Islet of Langerhans (tissue), 1 donor: ENCODE results near the gene NHERF1.

Experiments used
- FAIRE-seq: peaks from one replicate; lab custom pipeline; 2011; peaks lifted over from hg19 to GRCh38; lab: Jason Lieb, UNC

The NHERF1 gene

DNA sequence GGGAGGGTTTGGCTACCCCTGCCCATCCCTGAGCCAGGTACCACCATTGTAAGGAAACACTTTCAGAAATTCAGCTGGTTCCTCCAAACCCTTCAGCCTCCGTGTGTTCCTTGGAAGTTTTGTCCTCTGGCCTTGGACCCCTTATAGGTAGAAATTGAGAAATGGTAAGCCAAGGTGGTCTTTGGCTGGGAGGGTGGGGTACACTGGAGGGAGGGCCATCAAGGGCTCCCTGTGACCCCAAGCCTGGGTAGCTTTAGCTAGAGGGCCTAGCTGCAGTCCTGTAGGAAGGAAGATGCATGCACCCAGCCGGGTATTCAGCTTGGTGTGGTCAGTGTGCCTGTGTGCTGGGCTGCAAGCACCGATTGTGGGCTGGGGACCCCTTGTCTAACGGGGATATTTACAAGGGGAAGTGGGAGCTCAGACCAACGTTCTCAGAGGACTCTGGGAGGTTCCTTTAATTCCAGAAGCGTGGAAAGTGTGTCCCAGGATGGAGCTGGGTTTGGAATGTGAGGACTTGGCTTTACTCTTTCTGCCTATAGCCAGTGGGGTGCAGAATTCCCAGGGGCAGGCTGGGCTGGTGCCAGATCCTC, 20.9 kb downstream of the NHERF1 start:
- no peak for FAIRE-seq

DNA sequence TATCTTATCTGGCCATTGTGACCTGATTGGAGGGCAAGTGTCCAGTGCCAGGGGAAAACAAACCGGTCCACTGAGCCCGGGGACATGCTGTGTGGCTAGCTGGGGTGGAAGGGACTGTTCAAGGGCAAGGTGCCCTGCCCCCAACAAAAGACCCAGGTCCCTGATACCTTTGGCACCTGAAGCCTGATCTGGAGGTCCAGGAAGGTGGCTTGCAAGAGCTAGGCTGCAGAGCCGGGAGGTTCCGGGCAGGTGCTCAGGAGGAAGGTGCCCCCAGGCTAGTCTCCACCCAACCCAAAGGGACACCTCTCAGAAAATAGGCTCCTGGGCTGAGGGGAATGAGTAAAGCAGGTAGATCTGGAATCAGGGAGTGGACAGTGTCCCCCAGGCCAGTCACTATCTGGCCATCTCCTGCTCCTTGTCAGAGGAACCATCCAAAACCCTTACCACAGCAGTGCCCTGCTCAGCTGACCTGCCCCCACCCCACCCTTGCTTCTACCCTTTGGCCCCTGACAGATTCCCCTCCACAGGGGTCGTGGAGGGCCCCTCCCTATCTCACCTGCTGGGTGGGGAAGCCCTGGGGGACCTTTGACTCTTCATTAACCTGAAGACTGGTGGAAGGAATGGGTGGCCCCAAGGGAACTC, 21.5 kb downstream of the NHERF1 start:
- no peak for FAIRE-seq

DNA sequence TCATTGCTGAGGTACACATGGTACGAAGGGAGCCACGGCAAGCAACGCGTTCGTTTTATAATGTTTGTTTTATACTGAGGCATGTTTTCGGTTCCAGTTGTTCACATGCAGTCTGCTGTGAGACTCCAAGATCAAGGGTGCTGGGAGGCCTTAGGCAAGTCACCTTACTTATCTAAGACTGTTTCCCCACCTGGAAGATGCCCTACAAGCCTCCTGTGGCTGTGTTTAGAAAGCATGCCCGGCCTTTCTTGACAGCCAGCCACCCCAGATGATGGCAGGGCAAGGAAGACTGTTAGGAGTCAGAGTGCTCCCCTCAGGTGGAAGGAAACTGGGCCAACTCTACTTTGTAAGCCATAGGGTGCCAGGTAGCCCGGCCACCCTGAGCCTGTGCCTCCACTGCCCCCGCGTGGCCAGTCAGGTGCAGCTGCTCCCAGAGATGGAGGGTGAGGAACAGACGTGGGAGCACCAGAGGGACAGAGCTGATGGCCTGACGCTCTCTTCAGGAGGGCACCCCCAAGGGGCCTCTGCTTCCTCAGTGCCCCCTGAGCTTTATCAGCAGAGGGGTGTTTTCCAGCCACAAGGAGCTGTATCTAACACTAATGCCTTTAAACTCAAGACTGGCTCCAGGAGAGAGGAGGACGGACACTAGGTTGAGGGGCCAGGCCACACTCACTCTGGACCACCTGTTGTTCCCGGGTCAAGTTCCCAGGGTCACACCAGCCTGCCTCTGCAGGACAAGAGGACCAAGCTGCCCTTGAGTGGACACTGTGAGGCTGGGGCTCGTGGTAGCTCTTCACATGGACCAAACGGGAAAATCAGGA, 22.3 kb downstream of the NHERF1 start:
- FAIRE-seq: no peak

DNA sequence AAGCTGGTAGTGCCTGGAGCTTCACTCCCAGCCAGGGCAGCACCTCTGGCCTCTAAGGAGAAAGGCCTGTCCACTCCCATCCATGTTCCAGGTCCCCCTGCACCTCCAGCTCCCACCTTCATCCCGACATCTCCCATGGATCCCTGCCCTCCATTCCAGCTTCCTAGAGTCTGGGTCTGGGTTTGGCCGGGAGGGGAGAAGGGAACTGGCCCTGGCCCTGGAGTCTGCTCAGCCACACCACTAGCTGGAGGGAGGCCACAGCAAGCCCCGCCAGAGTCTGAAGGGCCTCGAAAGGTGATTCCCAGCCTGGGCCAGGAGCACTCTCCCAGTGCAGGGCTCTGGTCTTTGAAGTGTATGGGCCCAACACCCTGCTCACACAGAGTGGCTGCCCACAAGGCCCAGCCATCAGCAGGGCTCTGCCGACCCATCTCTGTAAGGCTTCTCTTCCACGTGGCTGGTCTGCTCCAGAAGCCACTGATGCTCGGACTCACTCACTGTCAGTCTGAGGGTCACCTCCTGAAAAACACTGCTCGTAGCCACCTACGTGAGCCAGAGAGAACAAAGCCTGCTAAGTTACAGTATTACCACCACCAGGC, 23.0 kb downstream of the NHERF1 start:
- no peak for FAIRE-seq

DNA sequence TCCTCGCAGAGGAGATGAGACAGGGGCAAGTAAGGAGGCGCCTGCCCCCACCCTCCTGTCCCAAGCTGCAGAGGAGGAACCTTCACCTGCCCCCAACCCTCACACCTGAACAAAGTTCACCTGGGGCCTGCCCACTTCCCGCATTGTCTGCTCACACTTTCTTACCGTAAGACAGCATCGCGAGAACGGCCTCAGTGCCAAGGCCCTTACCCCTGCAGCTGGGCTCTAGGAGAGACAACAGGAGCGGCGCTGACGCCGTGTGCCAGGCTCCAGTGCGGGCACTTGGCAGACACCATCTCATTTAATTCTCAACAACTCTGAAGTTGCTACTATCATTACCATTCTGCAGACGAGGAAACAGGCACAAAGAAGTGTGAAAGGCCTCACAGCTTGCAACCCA, 23.6 kb downstream of the NHERF1 start:
- FAIRE-seq: no peak

DNA sequence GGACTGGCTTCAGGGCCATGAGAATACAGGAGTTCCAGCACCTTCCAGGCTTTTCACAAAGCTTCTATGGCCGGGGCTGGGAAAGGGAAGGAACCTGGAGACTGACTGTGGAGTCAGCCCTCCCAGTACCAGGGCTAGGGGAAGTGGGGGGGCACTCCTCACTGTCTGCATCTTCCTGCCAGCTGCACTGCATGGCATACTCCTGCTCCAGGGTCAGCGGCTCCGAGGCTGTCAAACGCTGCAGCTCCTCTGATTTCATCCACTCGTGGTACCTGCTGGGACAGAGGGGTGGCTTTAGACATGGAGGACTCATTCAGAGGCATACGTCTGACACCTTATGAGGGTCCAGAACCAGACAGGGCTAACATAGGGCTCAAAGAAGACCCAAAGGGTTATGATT, 25.0 kb downstream of the NHERF1 start:
- no peak for FAIRE-seq

DNA sequence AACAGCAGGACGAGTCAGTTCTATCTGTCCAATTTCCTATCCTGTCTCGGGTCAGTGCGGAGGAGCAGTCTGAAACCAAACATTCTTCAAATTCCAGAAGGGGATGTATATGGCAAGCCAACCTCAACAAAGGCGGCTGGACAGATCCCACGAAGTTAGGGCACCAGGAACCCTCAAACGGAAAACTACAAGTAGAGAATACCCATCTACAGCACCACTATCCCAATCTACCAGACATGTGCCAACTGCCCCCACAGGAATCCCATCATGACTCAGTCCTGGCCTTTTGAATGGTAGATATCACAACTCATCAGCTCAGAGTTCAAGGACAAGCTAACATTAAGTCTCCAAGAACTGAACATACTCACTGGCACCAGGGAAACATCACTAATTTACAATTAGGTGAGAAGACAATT, 25.5 kb downstream of the NHERF1 start:
- no peak for FAIRE-seq

DNA sequence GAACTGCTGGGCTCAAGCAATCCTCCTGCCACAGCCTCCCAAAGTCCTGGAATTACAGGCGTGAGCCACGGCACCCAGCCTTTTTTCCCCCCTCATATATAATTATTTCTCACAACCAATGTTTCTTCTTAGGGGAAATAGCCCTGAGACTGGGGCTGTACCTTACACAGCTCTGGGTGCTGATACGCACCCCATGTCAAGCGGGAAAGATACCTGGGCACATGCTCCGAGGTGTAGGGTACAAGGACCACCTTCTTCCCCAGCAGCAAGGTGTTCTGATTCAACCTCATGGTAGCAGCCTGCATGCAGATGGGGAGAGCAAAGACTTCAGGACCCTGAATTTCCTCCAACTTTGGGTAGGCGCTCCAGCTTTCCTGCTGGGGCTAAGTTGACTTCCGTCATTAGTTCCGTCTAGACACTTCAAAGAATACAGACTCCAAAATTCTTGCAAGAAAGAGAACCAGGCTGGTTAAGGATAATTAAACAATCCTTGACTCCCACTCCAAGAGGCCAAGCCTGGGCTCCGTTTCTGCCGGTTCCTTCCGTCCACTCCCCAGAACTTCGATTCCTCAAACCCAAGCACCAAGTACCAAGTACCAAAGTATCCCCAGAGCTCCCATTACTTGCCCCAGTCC, 27.1 kb downstream of the NHERF1 start:
- no peak for FAIRE-seq

DNA sequence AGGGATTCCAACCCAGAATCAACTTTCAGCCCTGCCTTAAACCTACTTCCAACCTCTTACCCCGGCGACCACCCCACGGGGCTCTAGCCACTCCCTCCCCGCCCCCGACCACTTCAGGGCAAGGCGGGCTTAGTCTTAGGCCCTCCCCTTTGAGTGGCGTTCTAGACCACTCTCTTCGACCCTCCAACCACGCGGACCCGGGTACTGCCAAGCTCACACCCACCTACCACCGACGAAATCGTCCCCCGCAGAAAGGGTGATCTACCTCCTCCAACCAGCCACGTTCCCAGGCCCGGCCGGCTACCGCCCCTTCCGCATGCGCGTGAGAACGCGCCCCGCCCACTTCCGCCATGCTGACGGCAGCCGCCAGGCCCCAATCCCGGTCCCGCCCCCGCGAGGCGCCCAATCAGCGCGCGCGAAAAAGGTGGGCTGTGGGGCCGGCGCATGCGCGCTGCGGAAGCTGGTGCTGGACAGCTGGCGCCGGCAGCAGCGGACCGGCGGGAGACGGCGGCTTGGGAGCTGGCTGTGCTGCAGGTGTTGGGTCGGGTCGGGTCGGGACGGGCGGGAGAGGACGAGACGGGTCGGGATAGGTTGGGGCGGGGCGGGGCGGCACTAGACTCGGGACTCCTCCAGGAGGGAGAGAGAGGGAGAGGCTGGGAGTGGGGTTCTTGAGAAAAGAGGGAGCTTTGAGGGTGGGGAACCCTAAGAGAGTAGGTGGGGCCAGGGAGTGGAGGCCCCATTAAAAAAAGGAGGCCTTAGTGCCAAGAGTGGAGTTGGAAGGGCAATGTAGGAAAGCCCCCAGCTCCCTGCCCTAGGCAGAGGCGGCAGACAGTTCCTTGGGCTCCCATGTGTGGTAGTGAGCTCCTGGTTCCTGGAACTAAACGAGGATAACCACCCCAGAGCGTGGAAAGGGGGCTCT, 27.9 kb downstream of the NHERF1 start, which contains the start of gene NAT9:
Gene NAT9, minus strand, starts transcription at position 302 of the 919 bp plus-strand sequence. CDS start 647 bp downstream, outside the sequence.
- no peak for FAIRE-seq

DNA sequence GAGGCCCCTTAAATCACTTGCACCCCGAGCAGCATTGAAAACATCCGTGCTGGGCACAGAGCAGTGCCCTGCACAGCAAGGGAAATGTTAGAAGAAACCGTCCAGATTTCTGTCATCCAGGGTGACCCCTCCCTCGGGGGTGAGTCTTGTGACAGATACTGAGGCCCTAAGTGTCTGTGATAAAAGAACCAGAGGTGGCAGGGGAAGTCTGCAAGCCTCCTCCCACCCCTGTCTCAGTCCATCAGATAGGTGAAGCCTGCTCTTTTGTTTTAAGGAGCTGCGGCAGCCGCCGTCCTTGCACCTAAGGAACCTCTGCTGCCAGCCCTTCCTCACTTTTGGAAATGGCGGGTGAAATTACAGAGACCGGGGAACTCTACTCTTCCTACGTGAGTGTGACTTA, 28.6 kb downstream of the NHERF1 start:
- no peak for FAIRE-seq

DNA sequence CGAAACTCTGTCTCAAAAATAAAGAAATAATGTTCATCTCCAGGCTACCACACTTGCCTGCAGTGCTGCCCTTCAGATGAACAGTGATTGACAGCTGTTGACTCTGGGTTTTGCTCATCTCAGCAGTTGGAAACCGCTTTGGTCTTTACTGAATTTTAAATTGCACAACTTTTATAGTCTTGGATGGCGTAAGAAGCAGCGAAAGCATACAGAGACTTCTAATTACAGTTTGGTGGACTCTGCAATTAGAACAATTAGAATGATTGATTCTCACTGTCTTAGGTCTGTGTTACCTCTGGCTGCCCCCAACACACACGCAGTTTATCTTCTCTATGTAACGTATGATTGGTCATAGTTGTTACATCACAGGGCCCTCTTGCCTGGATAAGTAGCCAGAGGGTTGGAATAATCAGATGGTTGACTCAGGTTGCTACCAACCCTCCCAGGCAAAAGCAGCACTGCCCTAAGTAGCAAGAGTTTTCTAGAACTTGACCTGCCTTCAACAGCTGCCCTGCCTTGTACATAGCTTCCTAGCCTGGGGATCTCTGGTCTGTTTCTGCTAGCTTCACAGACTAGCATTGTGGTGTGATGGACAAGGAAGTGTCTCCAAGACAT, 29.6 kb downstream of the NHERF1 start:
- no peak for FAIRE-seq

DNA sequence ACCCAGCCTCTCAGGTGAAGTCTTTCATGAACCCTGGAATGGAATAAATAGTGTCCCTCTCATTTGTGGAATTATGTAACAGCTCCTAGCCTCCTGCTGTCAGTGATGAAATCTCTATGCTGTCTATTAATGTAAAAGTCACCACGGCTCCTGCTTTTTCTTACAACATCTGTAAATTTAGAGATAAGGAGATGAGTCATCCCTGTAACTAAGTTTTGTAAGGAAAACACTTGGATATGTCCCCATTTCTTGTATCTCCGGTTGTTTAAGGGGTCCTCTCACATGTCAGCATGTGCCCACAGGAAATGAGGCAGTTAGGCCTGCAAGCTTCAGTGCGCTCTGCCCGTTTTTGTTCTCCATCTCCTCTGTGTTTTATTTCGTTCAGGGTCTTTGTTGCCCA, 30.5 kb downstream of the NHERF1 start:
- FAIRE-seq: no peak

DNA sequence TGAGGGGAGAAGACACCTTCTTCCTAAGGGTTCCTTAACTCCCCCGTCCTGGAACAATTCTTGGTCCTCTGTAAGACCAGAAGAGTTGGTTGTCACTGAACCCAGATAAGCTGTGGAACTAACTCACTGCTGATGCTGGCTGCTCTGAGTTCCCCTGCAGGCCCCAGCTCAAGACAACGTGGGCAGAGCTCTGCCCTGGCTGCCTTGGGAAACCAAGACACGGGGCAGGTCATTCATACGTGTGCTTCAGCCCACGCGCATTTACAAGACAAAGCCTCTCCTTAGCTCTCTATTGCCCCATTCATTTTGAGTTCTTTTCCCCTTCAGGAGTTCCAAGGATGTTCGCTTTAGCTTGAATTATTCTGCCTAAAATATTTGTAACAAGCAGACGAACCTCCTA, 31.1 kb downstream of the NHERF1 start:
- no peak for FAIRE-seq

DNA sequence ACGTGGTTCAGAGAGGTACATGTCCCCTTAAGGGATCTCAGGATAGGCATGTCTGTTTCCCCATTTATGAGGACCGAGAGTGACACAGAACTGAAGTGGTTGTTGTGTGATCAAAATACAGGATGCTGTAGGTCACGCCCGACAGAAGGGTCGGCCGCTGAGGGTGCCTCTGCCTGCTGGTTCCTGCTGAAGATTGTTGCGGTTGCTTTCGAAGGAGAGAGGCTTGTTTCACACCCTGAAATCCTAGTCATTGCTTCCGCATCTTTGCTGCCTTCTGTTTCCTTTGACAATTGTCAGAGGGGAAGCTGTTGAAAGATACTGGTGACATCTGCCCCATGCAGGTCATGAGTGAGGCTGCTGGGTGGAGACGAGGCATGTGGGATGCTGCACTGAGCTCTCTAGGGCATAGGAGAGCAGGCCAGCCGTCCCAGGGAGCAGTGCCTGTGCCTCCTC, 31.5 kb downstream of the NHERF1 start:
- no peak for FAIRE-seq

DNA sequence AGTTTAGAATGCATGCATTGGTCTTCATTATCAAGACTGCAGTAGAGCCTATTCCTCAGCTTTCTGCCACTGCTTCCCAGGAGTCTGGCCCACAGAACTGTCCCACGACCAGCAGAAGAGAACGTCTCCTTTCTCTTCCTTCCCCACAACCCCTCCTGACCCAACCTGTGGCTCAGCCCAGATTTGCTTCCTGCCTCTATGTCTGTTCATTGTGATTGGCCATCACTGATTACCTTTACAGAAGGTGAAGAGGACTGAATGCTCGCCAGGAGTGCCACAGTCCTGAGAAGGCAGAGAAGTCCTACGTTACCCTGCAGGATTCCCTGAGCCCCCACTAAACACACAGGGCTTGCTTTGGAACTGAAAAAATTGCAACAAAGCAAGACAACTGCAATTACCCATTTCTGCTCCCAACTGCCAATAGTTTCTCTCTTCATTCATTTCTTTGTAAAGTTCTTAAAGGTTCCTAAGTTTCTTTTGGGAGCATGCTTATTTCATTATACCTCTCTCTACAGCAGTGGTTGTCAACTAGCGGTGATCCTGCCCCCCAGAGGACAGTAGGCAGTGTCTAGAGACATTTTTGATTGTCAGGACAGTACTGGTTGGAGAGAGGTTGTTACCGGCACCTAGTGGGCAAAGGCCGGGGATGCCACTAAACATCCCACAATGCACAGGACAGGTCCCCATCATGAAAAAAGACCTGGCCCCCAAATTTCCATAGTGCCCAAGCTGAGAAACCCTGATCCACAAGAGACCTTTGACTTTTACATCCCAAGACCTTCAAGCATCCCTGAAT, 32.2 kb downstream of the NHERF1 start:
- no peak for FAIRE-seq

DNA sequence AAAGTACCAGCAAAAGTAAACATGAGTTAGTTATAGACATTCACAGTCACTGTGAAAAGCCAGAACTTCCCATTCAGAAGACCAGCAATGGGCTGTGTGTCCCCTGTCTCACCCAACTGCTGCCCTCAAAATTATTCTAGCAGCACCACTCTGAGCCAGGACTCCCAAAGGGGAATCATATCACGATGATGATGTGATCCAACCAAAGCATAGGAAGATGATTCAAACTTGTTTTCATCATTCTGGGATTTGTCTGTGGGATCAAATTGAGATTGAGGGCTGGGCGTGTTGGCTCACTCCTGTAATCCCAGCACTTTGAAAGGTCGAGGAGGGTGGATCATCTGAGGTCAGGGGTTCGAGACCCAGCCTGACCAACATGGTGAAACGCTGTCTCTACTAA, 34.1 kb downstream of the NHERF1 start:
- FAIRE-seq: no peak

DNA sequence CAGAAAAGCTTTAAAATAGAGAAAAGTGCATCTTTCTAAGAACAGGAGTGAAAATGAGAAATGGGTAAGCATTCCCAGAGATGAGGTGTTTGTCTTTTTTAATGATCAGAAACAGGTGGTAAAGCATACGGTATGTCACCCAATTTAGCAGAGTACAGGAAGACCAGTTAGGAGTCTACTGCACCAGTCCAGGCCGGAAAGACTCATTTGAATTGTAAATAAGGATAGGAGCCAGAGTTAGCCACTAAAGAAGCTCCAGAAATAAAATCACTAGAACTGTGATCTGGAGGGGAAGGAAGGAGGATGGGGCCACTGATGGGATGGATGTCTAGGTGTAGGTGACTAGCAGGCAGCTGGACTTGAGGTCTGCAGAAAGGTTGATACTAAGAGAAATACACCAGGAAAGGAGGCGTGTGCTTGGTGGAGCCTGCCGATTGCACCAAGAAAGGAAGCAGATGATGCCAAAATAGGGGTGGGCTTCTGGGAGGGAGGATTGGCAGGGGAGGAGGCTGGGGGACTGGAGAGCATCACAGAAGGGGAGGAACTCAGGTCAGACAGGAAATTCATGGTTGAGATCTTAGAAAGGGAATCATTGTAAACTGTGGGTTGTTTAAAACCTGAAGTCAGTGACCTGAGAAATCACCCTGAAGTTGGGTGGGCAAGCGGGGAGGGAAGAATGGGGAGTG, 35.8 kb downstream of the NHERF1 start:
- FAIRE-seq: no peak

DNA sequence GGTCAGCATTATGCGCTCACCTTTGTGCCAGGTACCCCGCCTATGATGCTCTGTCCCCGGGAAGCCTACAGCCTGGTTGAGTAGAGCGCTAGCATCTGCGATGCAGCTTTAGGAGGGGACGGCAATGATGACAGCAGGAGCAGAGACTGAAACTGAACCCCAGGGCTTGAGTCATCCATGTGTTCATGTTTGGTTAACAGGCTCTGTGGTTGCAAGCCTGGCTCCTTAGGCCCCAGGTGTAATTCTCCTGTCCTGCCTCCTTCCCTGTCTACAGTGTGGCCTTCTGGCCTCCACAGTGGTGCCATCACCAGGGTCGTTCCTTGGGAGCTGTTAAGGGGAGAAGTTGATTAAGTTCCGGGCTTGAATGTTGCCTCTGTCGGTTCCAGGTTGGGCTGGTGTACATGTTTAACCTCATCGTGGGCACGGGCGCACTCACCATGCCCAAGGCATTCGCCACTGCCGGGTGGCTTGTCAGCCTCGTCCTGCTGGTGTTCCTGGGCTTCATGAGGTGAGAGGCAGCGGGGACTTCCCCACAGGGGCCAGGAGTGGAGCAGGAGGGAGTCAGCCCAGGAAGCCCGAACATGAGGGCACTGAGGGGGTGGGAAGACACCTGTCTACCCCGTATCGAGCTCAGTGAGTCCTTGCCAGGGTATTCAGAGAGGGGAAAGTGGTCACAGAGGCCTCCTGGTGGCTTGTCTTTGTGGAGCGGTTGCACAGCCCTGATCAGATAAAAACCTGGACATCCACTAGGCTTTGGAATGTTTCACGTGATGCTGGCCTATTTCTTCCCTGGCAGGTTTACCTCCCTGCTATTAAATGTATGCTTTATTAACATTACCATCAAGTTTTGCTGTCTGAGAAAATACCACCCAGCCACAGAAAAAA, 36.9 kb downstream of the NHERF1 start:
- FAIRE-seq: no peak
